ENCODE data around the gene ZNF561.

Gene ZNF561

GRCh38 chr19:9570255-9570654 is 50.8 kb downstream of the ZNF561 start:
- DNase-seq = no peak

- no peak for DNase-seq
Observed at GRCh38 chr19:9566729-9567128, 54.3 kb downstream of the ZNF561 start.

- DNase-seq = no peak
Observed at GRCh38 chr19:9565900-9566705, 54.9 kb downstream of the ZNF561 start.
